HG03280 (cell line): Measurements from ENCODE around the gene LAMA2.

ENCODE experiments used
- ATAC-seq: cut with Tn5 transposase; IDR thresholded peaks from one replicate; pipeline ENCODE4 v1.9.1; 2021; ENCODE audit warnings: mild to moderate bottlenecking, moderate library complexity; ENCODE audit not compliant: unreplicated experiment

Gene LAMA2

GRCh38 chr6:129544892-129545612 is 662.1 kb downstream of the LAMA2 start:
- ATAC-seq, result no peak

GRCh38 chr6:129546702-129547101 is 663.8 kb downstream of the LAMA2 start:
- no peak for ATAC-seq

DNA sequence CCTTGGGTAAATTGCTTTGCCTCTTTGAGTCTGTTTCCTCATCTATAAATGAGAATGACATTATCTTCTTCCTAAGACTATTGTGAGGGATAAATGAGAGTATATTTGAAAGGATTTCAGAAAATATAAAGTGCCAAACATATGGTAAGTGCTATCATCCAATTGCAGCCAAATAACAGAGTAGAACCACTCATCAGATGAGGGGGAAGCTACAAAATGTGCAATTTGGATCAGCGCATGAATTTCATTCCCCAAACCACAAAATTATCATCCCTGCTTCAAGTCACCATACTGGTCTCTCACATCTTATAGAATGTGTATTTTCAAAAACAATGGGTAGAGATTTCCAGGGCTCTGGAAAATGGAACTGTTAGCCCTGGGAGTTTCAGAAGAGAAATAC is 668.5 kb downstream of the LAMA2 start:
- no peak for ATAC-seq

DNA sequence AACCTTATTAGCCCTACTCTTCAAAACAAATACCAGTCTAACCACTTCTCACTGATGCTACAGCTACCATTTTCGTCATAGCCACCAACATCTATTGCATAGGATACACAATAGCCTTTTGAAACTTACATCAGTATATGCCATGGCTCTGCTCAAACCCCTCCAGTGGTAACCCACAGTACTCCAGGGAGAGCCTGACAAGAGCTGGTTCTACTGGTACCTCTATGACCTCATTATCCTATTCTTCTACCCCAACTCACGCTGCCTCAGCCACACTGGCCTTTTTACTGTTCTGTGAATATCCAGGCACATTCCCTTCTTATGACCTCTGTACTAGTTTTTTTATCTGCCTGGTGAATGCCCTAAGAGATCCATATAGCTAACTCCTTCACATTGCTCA is 669.5 kb downstream of the LAMA2 start:
- no peak for ATAC-seq

GRCh38 chr6:129555206-129555832 is 672.4 kb downstream of the LAMA2 start:
- ATAC-seq, result no peak

- ATAC-seq, result no peak
These were observed 675.3 kb downstream of the LAMA2 start for GRCh38 chr6:129558248-129558647.

DNA sequence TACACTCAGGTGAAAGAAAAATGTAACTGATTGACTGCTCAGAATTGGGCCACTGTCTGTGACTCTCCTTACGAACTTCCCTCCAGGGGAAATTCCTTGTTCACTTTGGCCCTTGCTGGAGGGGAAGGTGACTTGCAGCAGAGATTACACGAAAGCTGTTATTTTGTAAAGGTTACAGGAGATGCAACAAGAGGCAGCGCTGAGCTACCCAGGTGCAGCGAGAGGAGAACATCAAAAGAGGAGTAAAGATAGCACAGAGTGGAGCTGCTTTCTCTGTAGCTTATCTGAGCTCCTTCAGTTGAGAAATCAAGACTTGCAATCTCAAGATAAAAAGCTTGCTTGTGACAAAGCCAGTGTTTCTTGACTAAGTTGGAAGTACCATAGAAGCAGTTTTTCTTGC is 682.4 kb downstream of the LAMA2 start:
- no peak for ATAC-seq

GRCh38 chr6:129565811-129566210 is 682.9 kb downstream of the LAMA2 start:
- no peak for ATAC-seq
